ENCODE measurements around the gene NFIX. TPM values are rescaled to one million over a fixed set of nuclear protein-coding genes. Genes with fewer than 3 reads are reported as not detected.

NFIX gene
- total RNA-seq, 2 experiments from 2014 or later = 3.0 to 3.3 TPM

- ATAC-seq (ENCODE audit: poor library complexity) (no peak), DNase-seq (no peak)
- Histone ChIP-seq H3K4me1 (ENCODE audit: insufficient read depth, low read length) (peaks cover 29% of the 10 kb centered on the region), H3K27ac (ENCODE audit: low read depth in 1 of 2, low read length in 2 of 2) (no peak overlapping the region), H3K36me3 (ENCODE audit: insufficient read depth, low read length) (no peaks in the 10 kb centered on the region), H3K27me3 (ENCODE audit: control insufficient read depth in 1 of 2, insufficient read depth in 2 of 2, low read length in 2 of 2) (peaks cover 38 to 49% of the 10 kb centered on the region in 2 experiments), H3K9me3 (ENCODE audit: control insufficient read depth in 1 of 2, insufficient read depth in 1 of 2, low read length in 2 of 2) (peaks cover 0 to 22% of the 10 kb centered on the region in 2 experiments), H3K4me3 (ENCODE audit: low read length) (no peak overlapping the region)
- no peak for TF ChIP-seq CTCF (IDR thresholded peaks at IDR 0.05)
- no peaks in the 10 kb centered on the region for H3K36me3 Mint-ChIP-seq (ENCODE audit: low read depth)
- peaks cover 82% of the 10 kb centered on the region for H3K27me3 Mint-ChIP-seq
- peaks cover 19% of the 10 kb centered on the region for H3K4me1 Mint-ChIP-seq (ENCODE audit: low read depth)
- H3K4me3 Mint-ChIP-seq = no peak overlapping the region
- H3K9me3 Mint-ChIP-seq = no peaks in the 10 kb centered on the region
- ChIA-PET POLR2A (no interaction called here), CTCF (no interaction called here)
- no peak overlapping the region for H3K27ac Mint-ChIP-seq
- intact Hi-C loops (cut with DNase I, micrococcal nuclease) = no loop called here
Observed at GRCh38 chr19:13016628-13017305, 21.5 kb downstream of the NFIX start.

DNA sequence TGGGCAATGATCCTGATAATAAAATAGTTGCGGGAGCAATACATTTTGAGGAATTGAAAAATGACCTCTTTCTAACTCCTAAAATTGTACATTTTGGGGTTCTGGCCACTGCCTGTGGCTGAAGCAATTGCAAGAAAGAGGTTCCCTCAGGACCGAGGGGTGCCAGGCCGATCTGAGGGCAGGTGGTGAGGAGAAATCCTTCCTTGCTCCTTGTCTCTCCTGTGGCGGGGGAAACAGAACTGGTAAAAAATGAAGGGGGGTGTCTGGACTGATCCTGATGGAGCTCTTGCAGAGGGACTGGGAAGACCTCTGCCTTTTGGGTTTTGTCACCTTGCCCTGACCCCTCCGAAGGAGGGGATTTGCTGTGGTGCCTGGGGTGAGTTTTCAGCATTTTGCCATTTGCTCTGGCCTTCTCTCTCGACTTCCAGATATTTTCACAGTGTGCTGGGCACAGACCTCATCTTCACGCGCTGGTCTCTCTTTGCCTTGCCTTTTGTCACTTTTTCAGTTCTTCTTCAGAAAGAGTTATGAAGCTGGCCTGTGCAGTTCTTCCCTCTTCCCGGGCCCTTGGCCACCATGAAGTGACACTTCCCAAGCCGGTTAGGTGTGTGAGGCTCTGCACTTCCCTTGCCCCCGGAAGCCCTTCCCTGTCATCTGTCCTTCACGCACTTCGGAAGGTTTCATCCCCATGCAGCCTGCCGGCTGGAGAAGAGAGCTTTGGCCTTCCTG is 22.2 kb downstream of the NFIX start:
- peaks cover 23% of the 10 kb centered on the region for H3K4me1 ChIP-seq (ENCODE audit: insufficient read depth, low read length)
- Mint-ChIP-seq H3K27me3 (peaks cover 84% of the 10 kb centered on the region), H3K4me3 (no peak overlapping the region), H3K4me1 (ENCODE audit: low read depth) (peaks cover 17% of the 10 kb centered on the region), H3K9me3 (no peaks in the 10 kb centered on the region), H3K36me3 (ENCODE audit: low read depth) (no peaks in the 10 kb centered on the region), H3K27ac (no peak overlapping the region)
- ATAC-seq (ENCODE audit: poor library complexity) (no peak), DNase-seq (no peak)
- H3K4me3 ChIP-seq (ENCODE audit: low read length) = no peak overlapping the region
- H3K36me3 ChIP-seq (ENCODE audit: insufficient read depth, low read length) = no peaks in the 10 kb centered on the region
- POLR2A ChIA-PET = no interaction called here
- intact Hi-C loops (cut with DNase I, micrococcal nuclease) = no loop called here
- H3K9me3 ChIP-seq (ENCODE audit: control insufficient read depth in 1 of 2, insufficient read depth in 1 of 2, low read length in 2 of 2) = peaks cover 0 to 15% of the 10 kb centered on the region in 2 experiments
- no peak for TF ChIP-seq CTCF (IDR thresholded peaks at IDR 0.05)
- H3K27me3 ChIP-seq (ENCODE audit: control insufficient read depth in 1 of 2, insufficient read depth in 2 of 2, low read length in 2 of 2) = peaks cover 31 to 44% of the 10 kb centered on the region in 2 experiments
- no peak overlapping the region for H3K27ac ChIP-seq (ENCODE audit: low read depth in 1 of 2, low read length in 2 of 2)
- CTCF ChIA-PET = no interaction called here

DNA sequence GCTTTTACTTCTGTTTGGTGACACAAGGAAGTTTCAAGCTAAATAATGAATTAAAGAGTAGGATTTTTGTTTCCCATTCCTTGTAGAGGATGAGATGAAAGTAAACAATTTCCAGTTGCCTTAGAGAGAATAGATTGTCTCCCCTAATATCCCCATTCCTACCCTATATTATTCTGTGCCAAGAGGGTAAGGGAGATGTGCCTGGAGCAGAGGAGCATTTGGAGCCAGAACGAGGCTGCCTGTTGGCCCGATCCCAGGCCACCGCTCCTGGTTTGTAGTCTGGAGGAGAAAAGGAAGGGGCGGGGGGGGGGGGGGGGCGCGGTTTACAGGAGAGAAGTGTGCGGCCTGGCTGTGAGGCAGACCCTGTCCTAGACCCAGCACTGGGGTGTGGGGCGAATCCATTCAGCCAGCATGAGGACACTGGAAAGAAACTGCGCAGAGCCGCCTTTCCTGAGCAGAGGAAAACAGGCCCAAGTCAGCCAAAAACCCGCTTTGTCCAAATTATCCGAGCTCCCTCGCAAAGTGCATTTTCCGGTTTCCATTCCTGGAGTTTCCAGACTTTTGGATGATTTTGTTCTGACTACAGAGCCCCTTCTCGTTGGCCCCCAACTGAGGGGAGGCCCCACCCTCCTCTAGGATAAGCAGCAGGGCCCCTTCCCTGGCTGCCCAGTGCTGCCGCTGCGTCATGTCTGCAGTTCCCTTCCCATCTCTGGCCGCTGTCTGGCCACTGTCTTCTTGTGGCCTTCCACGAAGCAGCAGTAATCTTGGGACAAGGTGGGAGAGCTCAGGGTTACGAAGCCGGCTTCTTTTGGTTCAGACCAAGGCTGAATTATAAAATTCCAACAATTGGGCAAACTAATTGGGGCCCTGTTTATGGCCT is 23.0 kb downstream of the NFIX start:
- intact Hi-C loops (cut with DNase I, micrococcal nuclease) = no loop called here
- no peak overlapping the region for H3K4me3 Mint-ChIP-seq
- Histone ChIP-seq H3K9me3 (ENCODE audit: control insufficient read depth in 1 of 2, insufficient read depth in 1 of 2, low read length in 2 of 2) (peaks cover 0 to 10% of the 10 kb centered on the region in 2 experiments), H3K27ac (ENCODE audit: low read depth in 1 of 2, low read length in 2 of 2) (no peak overlapping the region), H3K27me3 (ENCODE audit: control insufficient read depth in 1 of 2, insufficient read depth in 2 of 2, low read length in 2 of 2) (peaks cover 27 to 36% of the 10 kb centered on the region in 2 experiments), H3K4me1 (ENCODE audit: insufficient read depth, low read length) (peaks cover 23% of the 10 kb centered on the region), H3K4me3 (ENCODE audit: low read length) (no peak overlapping the region), H3K36me3 (ENCODE audit: insufficient read depth, low read length) (no peaks in the 10 kb centered on the region)
- H3K4me1 Mint-ChIP-seq (ENCODE audit: low read depth) = peaks cover 14% of the 10 kb centered on the region
- no peak for ATAC-seq (ENCODE audit: poor library complexity)
- H3K36me3 Mint-ChIP-seq (ENCODE audit: low read depth) = no peaks in the 10 kb centered on the region
- ChIA-PET POLR2A (no interaction called here), CTCF (no interaction called here)
- H3K9me3 Mint-ChIP-seq = no peaks in the 10 kb centered on the region
- no peak overlapping the region for H3K27ac Mint-ChIP-seq
- TF ChIP-seq CTCF (IDR thresholded peaks at IDR 0.05) = no peak
- H3K27me3 Mint-ChIP-seq = peaks cover 81% of the 10 kb centered on the region
- DNase-seq = no peak
